ENCODE results near the gene CSNK1G1.
A peak's percentile ranks its signal among the peaks of the same experiment; 100 is the strongest.
"Not testable (repeated sequence)": the region's sequence is repeated elsewhere in the genome, so short reads cannot be mapped to it uniquely, and the experiment has no call there.

CSNK1G1 gene

DNA sequence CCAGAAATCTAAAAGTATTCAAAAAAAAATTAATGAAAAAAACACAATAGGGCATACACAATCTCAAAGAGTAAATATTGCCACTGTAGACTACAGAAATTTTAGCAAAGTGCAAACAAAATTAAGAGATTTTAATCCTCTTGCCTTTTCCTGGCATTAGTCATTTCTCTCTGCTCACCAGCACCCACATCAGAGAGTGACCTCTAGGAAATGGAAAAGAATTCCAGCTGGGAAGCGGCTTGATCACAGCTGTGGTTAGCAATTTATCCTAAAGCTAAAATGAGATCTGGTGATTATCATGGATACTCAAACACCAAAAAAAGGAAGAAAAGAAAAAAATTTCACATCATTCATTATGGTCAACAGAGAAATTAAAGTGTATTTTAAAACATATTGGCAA is 7.5 kb downstream of the CSNK1G1 start:
- no peak for DNase-seq

DNA sequence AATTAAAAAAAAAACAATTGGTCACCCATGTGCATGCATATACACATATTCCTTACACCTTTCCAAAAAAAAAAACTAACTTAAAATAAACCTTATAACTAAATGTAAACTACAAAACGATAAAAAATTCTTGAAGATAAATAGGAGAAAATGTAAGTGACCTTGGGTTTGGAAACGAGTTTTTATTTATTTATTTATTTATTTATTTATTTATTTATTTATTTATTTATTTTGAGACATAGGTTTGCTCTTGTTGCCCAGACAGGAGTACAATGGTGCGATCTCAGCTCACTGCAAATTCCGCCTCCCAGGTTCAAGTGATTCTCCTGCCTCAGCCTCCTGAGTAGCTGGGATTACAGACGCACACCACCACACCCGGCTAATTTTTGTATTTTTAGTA is 9.7 kb downstream of the CSNK1G1 start:
- DNase-seq: not testable (repeated sequence)

DNA sequence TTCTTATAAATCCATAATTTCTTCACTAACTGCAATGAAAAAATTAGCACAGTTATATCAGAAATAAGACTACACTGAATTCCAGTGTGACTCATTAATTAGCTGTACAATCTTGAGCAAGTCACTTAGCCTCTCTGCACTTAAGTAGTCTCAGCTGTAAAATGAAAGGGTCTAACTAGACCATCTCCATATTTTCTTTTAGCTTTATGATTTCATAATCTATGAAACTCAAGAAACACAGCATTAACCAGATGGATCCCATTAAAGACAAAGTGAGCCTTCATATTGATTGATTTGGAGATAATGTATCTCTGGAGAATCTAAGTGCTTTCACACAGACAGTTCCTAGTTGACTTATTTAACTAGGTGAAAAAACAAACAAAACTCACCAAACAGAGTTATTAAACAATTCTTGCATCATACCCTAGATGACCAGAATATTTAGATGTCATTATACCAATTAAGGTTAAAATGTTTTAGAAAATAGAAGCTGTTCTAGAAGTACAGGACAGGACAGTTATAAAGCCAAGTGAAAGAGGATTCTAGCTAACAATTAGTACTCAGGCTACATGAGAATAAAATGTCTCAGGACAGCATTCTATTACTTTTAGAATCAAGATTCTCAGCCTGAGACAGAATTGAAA is 11.2 kb downstream of the CSNK1G1 start:
- no peak for DNase-seq

DNA sequence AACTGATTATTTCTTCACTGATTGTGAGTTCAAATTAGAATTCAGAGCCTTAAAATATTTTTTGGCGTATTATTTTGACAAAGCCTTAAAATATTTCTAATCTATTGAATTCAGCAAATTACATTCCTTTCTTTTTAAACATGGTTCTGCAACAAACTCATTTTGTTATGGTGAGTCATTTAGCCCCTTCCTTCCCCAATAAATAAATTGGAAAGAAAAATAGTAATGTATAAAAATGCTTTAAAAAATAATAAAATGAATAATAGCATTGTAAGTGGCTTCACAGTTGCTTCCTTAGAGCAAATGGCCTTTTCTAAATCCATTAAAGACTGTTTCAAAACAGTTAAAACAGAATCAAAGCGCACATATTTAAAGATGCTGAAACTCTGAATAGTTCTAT is 12.1 kb downstream of the CSNK1G1 start:
- DNase-seq: no peak

DNA sequence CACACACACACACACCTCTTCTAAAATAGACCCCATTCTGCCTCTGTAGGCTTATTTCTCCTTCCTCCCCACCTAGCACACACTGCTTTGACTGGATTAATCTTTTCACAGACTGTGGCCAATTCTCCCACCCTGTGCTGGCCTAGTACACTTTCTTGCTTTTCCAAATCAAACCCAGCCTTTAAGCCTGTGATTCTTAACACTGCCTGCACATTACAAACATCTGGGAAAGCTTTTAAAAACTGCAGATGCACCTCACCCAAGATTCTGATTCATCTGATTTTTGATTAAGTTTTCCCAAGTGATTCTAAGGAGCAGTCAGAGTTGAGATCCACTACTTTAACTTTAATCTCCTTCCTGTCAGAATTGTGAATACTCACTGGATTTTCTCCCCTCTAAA is 12.8 kb downstream of the CSNK1G1 start:
- DNase-seq: no peak

DNA sequence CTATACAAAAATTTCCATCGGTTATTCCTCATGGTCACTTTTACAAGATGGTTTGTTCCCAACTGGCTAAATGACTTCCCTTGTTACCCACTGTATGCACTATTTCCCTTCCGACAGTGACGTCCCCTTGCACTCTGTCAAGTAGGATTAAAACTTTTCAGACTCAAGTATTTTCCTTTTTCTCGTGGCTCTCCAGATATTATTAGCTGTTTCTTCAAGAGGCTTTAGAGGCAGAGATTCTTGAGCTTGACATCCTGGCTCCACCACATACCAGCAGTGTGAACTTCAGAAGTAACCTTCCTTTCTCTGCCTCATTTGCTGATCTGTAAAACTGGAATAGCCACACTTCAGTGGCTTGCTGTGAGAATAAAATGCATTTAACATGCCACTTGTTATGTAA is 14.0 kb downstream of the CSNK1G1 start:
- no peak for DNase-seq

DNA sequence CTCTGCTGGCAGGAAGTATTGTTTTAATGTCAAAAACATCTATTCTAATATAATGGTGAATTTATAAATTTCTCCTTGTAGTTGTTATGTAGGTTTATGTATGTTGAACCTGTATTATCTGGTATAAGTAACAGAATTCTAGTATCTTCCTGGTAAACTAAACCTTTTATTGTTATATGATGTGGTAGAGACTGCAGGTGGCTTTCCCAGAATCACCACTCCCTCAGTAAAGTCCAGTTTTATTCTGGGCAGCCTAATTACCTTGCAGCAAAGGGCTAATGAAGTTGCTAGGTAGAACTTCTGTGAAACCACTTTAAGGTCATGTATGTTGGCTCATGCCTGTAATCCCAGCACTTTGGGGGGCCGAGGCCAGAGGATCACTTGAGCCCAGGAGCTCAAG is 15.6 kb downstream of the CSNK1G1 start:
- DNase-seq: no peak

DNA sequence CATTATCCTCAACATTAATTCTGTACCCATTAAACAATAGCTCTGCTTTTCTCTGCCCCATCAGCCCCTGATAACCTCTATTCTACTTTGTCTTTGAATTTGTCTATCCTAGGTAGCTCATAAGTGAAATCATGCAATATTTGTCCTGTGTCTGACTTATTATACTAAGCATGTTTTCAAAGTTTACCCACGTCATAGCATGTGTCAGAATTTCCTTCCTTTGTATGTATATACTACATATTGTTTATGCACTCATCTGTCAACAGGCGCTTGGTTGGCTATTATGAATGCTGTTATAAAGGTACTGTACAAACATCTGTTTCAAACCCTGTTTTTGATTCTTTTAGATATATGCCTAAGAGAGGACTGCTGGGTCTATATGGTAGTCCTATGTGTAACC is 18.2 kb downstream of the CSNK1G1 start:
- DNase-seq: no peak

DNA sequence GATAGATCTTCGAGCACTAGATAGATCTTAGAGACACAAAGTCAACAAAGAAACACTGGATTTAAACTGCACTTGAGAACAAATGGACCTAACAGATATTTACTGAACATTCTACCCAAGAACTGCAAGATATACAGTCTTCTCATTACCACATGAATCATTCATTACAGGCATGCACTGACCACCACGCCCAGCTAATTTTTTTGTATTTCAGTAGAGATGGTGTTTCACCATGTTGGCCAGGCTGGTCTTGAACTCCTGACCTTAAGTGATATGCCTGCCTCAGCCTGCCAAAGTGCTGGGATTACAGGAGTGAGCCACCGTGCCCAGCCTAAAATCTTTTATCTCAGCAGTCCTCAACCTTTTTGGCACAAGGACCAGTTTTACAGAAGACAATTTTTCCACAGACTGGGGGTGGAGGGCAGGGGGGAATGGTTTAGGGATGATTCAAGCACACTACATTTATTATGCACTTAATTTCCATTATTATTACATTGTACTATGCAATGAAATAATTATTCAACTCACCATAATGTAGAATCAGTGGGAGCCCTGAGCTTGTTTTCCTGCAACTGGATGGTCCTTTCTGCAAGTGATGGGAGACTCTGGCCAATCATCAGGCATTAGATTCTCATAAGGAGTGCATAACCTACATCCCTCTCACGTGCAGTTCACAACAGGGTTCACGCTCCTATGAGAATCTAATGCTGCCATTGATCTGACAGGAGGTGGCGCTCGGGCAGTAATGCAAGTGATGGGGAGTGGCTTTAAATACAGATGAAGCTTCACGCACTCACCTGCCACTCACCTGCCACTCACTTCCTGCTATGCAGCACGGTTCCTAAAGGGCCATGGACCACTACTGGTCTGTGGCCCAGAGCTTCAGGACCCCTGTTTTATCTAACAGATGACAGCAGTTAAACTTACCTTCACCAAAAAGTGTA is 21.7 kb downstream of the CSNK1G1 start:
- DNase-seq: no peak

DNA sequence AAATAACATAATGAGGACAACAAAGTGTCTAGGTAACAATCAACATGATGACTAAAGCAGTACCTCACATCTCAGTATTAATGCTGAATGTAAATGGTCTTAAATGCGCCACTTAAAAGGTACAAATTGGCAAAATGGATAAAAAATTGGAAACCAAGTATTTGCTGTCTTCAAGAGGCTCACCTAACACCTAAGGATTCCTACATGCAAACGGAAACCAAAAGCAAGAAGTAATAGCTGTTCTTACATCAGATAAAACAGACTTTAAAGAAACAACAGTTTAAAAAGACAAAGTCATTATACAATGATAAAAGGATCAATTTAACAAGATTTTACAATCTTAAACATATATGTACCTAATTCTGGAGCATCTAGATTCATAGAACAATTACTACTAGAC is 22.5 kb downstream of the CSNK1G1 start:
- no peak for DNase-seq

DNA sequence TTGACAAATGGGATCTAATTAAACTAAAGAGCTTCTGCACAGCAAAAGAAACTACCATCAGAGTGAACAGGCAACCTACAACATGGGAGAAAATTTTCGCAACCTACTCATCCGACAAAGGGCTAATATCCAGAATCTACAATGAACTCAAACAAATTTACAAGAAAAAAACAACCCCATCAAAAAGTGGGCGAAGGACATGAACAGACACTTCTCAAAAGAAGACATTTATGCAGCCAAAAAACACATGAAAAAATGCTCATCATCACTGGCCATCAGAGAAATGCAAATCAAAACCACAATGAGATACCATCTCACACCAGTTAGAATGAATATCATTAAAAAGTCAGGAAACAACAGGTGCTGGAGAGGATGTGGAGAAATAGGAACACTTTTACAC is 24.3 kb downstream of the CSNK1G1 start:
- not testable (repeated sequence) for DNase-seq

DNA sequence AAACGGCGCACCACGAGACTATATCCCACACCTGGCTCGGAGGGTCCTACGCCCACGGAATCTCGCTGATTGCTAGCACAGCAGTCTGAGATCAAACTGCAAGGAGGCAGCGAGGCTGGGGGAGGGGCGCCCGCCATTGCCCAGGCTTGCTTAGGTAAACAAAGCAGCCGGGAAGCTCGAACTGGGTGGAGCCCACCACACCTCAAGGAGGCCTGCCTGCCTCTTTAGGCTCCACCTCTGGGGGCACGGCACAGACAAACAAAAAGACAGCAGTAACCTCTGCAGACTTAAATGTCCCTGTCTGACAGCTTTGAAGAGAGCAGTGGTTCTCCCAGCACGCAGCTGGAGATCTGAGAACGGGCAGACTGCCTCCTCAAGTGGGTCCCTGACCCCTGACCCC is 29.0 kb downstream of the CSNK1G1 start:
- not testable (repeated sequence) for DNase-seq

DNA sequence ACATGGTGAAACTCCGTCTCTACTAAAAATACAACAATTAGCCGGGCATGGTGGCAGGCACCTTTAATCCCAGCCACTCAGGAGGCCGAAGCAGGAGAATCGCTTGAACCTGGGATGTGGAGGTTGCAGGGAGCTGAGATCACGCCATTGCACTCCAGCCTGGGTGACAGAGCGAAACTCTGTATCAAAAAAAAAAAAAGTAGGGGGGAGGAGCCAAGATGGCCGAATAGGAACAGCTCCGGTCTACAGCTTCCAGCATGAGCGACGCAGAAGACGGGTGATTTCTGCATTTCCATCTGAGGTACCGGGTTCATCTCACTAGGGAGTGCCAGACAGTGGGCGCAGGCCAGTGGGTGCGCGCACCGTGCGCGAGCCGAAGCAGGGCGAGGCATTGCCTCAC is 29.5 kb downstream of the CSNK1G1 start:
- DNase-seq: not testable (repeated sequence)

DNA sequence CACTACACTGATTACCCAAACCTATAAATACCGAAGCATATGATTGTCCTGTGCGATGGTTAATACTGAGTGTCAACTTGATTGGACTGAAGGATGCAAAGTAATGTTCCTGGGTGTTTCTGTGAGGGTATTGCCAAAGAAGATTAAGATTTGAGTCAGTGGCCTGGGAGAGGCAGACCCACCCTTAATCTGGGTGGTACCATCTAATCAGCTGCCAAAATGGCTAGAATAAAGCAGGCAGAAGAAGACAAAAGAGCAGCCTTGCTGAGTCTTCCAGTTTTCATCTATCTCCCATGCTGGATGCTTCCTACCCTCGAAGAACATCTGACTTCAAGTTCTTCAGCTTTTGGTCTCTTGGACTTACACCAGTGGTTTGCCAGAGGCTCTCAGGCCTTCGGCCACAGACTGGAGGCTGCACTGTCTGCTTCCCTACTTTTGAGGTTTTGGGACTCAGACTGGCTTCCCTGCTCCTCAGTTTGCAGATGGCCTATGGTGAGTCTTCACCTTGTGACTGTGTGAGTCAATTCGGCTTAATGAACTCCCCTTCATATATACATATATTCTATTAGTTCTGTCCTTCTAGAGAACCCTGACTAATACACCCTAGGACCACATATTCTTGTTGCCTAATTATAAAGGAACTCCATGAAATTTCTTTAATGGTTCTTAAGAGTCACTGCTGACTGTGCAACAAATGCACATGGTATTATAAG is 31.7 kb downstream of the CSNK1G1 start:
- peak; percentile 66 to 88 (median 80) for DNase-seq

DNA sequence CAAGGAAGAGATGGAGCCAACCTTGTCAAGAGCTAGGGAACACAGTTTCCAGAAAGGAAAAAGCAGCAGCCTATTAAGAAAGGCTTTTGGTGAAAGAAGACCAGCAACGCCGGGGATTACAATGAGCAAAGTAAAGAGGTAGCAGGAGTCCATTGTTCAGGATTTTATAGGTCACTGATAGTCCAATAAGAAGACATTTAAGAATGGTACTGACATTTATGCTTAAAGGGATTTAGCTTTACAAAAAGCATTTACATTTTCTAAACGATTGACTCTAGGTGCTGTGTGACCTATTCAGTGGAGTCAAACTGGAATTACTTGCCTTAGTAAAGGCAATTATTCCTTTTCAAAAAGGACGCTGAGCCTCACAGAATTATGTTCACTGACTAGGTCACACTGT is 40.8 kb downstream of the CSNK1G1 start:
- DNase-seq: no peak

DNA sequence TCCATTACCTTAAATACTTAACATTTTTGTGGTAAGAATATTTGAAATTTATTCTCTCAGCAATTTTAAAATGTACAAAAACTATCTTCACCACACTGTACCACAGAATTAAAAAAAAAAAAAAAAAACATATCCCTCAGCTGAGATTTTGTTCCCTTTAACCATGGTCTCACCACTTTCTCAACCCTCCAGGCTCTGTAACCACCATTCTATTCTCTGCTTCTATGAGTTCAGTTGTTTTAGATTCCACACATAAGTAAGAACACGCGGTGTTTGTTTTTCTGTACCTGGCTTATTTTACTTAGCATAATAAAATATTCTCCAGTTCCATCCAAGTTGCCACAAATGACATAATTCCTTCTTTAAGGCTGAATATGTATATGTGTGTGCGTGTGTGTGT is 41.5 kb downstream of the CSNK1G1 start:
- no peak for DNase-seq

DNA sequence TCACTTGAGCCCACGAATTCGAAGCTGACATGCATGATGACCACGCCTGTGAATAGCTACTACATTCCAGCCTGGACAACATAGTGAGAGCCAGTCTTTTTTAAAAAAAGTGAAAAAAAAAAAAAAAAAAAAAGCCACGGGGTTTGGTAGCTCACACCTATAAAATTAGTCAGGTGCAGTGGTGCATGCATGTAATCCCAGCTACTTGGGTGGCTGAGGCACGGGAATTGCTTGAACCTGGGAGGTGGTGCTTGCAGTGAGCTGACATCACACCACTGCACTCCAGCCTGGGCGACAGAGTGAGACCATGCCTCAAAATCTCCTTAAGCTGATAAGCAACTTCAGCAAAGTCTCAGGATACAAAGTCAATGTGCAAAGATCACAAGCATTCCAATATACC is 44.4 kb downstream of the CSNK1G1 start:
- no peak for DNase-seq

DNA sequence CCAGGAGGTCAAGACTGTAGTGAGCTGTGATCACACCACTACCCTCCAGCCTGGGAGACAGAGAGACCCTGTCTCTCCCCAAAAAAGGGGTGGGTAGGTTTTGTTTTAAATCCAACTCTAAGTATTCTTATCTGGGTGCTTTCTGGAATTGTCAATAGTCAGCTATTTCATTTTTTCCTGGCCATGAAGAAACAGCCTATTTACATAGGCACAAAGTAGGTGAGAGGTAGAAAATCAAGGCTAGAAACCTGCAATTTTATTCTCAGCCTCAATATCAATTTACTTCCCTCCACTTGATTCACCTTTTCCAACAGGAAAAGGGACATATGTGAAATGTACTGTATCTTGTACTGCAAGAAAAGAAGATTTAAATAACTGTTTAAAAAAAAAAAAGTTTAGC is 45.9 kb downstream of the CSNK1G1 start:
- DNase-seq: no peak

DNA sequence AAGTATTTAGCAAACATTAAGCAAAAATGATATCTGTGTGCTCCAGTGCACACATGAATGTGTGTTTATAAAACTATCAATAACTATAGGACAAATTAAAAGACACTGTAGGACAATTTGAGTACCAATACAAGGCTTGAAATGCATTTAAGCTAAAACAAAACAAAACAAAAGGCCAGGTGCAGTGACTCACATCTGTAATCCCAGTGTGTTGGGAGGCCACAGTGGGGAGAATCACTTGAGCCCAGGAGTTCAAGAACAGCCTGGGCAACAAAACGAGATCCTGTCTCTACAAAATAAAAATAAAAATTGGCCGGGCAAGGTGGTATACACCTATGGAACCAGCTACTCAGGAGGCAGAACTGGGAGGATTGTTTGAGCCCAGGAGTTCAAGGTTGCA is 50.7 kb downstream of the CSNK1G1 start:
- no peak for DNase-seq

DNA sequence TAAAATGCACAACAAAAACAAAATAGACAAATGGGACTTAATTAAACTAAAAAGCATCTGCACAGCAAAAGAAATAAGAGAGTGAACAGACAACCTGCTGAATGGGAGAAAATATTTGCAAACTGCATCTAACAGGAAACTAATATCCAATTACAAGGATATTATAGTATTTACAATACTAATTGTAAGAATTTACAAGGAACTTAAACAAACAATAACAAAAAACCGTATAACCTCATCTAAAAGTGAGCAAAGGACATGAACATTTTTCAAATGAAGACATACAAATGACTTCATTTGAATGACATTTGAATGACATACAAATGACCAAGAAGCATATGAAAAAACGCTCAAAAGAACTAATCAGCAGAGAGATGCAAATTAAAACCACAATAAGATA is 66.4 kb downstream of the CSNK1G1 start:
- DNase-seq: no peak

DNA sequence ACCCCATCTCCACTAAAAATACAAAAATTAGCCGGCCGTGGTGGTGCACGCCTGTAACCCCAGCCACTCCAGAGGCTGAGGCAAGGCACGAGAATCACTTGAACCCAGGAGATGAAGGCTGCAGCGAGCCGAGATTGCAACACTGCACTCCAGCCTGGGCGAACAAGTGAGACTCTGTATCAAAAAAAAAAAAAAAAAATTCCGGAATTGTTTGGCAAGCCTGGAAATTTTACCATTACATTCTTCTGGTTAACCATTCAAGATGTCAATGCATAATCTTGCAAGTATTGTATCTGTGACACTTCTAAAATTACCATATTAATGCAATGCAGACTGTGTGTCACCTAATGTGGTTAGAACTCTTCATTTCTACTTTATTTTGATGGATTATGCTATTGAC is 67.0 kb downstream of the CSNK1G1 start:
- DNase-seq: no peak

DNA sequence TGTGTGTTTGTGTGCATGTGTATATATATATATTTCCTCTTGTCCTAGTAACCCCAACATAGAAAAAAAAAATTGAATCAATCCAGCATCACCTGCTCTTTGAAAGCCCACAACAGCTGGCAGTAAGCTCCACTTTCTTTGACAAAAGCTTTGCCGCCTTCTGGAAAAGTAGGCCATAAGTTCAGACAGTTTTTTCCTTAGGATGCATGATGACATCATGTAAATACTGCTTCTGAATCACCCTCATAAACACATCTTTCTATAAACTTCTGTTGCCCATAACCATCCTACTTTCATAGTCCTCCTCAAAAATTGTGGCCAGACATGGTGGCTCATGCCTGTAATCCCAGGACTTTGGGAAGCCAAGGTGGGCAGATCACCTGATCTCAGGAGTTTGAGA is 67.4 kb downstream of the CSNK1G1 start:
- peak in 2 of 4 experiments; percentile 30 to 33 for DNase-seq

DNA sequence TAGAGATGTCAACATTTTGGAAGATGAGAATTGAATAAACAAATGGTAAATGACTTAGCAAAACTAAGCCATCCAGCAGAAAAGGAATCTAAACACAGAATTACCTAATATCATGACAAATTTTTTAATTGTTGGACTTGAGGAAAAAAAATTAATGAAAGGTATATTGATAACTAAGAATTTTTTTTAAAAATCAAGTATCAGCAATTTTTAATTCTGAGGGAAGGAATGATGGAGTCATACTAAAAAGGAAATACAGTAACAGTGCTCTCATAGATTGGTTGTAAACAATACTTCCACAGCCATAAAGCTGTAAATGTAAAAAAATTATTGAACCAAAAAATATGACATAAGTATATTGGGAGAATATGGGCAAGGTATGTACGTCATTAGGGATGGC is 68.0 kb downstream of the CSNK1G1 start:
- DNase-seq: no peak

DNA sequence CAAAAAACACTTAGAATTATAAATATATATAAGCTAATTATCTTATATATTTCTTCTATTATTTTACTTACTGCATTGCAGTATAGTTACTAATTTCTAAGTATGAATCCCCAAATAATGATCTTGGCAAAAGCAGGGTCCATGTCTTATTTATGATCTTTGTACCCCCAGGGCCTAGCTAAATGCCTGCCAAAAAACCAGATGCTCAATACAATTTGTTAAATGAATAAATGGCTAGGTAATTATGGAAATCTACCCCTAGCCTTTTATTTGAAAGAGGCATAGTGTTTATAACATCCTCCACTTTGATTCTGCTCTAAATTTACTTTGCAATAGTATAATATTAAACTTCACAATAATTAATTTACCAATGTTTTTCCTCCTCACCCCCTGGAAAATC is 69.5 kb downstream of the CSNK1G1 start:
- DNase-seq: no peak

Data from suppressor macrophage (primary cell).